ENCODE measurements around the gene KSR1.

KSR1 gene

GRCh38 chr17:27439342-27439741 lies 16.9 kb upstream of the KSR1 start:
- H2AFZ ChIP-seq (ENCODE audit: low read depth, low read length) = no peak overlapping the region
- H3K9me3 ChIP-seq (ENCODE audit: insufficient read depth, low read length) = no peaks in the 10 kb centered on the region
- no peak overlapping the region for H3K4me2 ChIP-seq (ENCODE audit: low read length)
- H3K4me1 ChIP-seq (ENCODE audit: low read length) = no peaks in the 10 kb centered on the region
- H3K27ac ChIP-seq (ENCODE audit: low read length) = no peak overlapping the region
- no peaks in the 10 kb centered on the region for H3K27me3 ChIP-seq (ENCODE audit: low read depth, low read length)
- no peaks in the 10 kb centered on the region for H3K79me2 ChIP-seq (ENCODE audit: low read length)
- H3K36me3 ChIP-seq (replicated peaks; ENCODE audit: low read depth, low read length) = no peaks in the 10 kb centered on the region
- H3K4me3 ChIP-seq (ENCODE audit: low read length) = no peak overlapping the region
- H4K20me1 ChIP-seq (ENCODE audit: insufficient read depth, low read length) = no peaks in the 10 kb centered on the region
- TF ChIP-seq CTCF (IDR thresholded peaks at IDR 0.05; ENCODE audit: low read depth, low read length) = no peak
- TF ChIP-seq EZH2phosphoT487 (IDR thresholded peaks at IDR 0.05; ENCODE audit: low read depth) = no peak
- H3K9ac ChIP-seq (ENCODE audit: low read length) = no peak overlapping the region

GRCh38 chr17:27442702-27443101 lies 13.5 kb upstream of the KSR1 start:
- Histone ChIP-seq H4K20me1 (ENCODE audit: insufficient read depth, low read length) (no peaks in the 10 kb centered on the region), H3K4me2 (ENCODE audit: low read length) (no peak overlapping the region), H3K79me2 (ENCODE audit: low read length) (no peaks in the 10 kb centered on the region), H3K9ac (ENCODE audit: low read length) (no peak overlapping the region), H3K4me1 (ENCODE audit: low read length) (no peaks in the 10 kb centered on the region), H3K4me3 (ENCODE audit: low read length) (no peak overlapping the region), H3K36me3 (replicated peaks; ENCODE audit: low read depth, low read length) (no peaks in the 10 kb centered on the region), H3K9me3 (ENCODE audit: insufficient read depth, low read length) (no peaks in the 10 kb centered on the region), H3K27ac (ENCODE audit: low read length) (no peak overlapping the region), H3K27me3 (ENCODE audit: low read depth, low read length) (peaks cover 22% of the 10 kb centered on the region), H2AFZ (ENCODE audit: low read depth, low read length) (no peak overlapping the region)
- TF ChIP-seq CTCF (IDR thresholded peaks at IDR 0.05; ENCODE audit: low read depth, low read length) = no peak
- no peak for TF ChIP-seq EZH2phosphoT487 (IDR thresholded peaks at IDR 0.05; ENCODE audit: low read depth)

- H3K27ac ChIP-seq (ENCODE audit: low read length) = no peak overlapping the region
- TF ChIP-seq EZH2phosphoT487 (IDR thresholded peaks at IDR 0.05; ENCODE audit: low read depth) (no peak), CTCF (IDR thresholded peaks at IDR 0.05; ENCODE audit: low read depth, low read length) (no peak)
- peaks cover 25% of the 10 kb centered on the region for H3K27me3 ChIP-seq (ENCODE audit: low read depth, low read length)
- H4K20me1 ChIP-seq (ENCODE audit: insufficient read depth, low read length) = no peaks in the 10 kb centered on the region
- no peaks in the 10 kb centered on the region for H3K4me1 ChIP-seq (ENCODE audit: low read length)
- no peaks in the 10 kb centered on the region for H3K79me2 ChIP-seq (ENCODE audit: low read length)
- no peak overlapping the region for H3K4me2 ChIP-seq (ENCODE audit: low read length)
- no peak overlapping the region for H2AFZ ChIP-seq (ENCODE audit: low read depth, low read length)
- H3K9me3 ChIP-seq (ENCODE audit: insufficient read depth, low read length) = no peaks in the 10 kb centered on the region
- H3K4me3 ChIP-seq (ENCODE audit: low read length) = no peak overlapping the region
- H3K36me3 ChIP-seq (replicated peaks; ENCODE audit: low read depth, low read length) = no peaks in the 10 kb centered on the region
- no peak overlapping the region for H3K9ac ChIP-seq (ENCODE audit: low read length)
These were observed 12.8 kb upstream of the KSR1 start for GRCh38 chr17:27443491-27443890.

GRCh38 chr17:27445971-27446370 lies 10.3 kb upstream of the KSR1 start:
- no peak overlapping the region for H3K4me2 ChIP-seq (ENCODE audit: low read length)
- H3K27ac ChIP-seq (ENCODE audit: low read length) = no peak overlapping the region
- H3K27me3 ChIP-seq (ENCODE audit: low read depth, low read length) = peaks cover 27% of the 10 kb centered on the region
- H2AFZ ChIP-seq (ENCODE audit: low read depth, low read length) = no peak overlapping the region
- no peaks in the 10 kb centered on the region for H3K9me3 ChIP-seq (ENCODE audit: insufficient read depth, low read length)
- H4K20me1 ChIP-seq (ENCODE audit: insufficient read depth, low read length) = no peaks in the 10 kb centered on the region
- no peak overlapping the region for H3K4me3 ChIP-seq (ENCODE audit: low read length)
- H3K36me3 ChIP-seq (replicated peaks; ENCODE audit: low read depth, low read length) = no peaks in the 10 kb centered on the region
- no peaks in the 10 kb centered on the region for H3K79me2 ChIP-seq (ENCODE audit: low read length)
- H3K4me1 ChIP-seq (ENCODE audit: low read length) = no peaks in the 10 kb centered on the region
- no peak for TF ChIP-seq EZH2phosphoT487 (IDR thresholded peaks at IDR 0.05; ENCODE audit: low read depth)
- TF ChIP-seq CTCF (IDR thresholded peaks at IDR 0.05; ENCODE audit: low read depth, low read length) = no peak
- H3K9ac ChIP-seq (ENCODE audit: low read length) = no peak overlapping the region

All from OCI-LY3 (cell line).